B cell (primary cell): ENCODE results near the gene POLN.

ENCODE experiments used
- EZH2 ChIP-seq: IDR thresholded peaks from 2 replicates; pipeline ENCODE4 v1.6.1; 2012; ENCODE audit warnings: borderline replicate concordance, low read depth, mild to moderate bottlenecking, moderate library complexity, low read length; ENCODE audit not compliant: insufficient read depth, poor library complexity, severe bottlenecking
- TF ChIP-seq, protein P1 (sequence below): fragments of 200-600 bp; IDR thresholded peaks from one replicate; pipeline ENCODE4 v1.8.0; 2022; ENCODE audit warnings: antibody characterized with exemption, mild to moderate bottlenecking

DNA sequence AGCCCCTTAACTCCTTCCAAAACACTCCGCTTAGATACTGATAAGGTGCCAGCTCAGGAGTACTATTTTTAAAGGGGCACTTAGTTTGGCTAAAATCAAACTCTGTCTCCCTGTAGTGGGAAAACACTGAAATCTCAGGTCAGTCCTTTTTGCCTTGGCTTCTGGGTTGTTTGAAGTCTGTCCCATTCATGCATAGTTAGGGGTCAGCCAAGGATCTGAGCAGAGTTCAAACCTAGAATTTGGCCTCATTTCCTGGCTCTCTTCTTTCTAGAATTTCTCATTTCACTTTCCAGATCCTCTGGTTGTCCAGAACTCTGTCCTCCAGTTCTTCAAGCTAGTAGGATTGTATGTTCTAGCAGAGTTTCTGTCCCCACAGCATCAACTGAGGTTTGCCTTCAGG, 151.3 kb downstream of the POLN start:
- TF ChIP-seq, protein P1, sequence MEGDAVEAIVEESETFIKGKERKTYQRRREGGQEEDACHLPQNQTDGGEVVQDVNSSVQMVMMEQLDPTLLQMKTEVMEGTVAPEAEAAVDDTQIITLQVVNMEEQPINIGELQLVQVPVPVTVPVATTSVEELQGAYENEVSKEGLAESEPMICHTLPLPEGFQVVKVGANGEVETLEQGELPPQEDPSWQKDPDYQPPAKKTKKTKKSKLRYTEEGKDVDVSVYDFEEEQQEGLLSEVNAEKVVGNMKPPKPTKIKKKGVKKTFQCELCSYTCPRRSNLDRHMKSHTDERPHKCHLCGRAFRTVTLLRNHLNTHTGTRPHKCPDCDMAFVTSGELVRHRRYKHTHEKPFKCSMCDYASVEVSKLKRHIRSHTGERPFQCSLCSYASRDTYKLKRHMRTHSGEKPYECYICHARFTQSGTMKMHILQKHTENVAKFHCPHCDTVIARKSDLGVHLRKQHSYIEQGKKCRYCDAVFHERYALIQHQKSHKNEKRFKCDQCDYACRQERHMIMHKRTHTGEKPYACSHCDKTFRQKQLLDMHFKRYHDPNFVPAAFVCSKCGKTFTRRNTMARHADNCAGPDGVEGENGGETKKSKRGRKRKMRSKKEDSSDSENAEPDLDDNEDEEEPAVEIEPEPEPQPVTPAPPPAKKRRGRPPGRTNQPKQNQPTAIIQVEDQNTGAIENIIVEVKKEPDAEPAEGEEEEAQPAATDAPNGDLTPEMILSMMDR: no peak
- no peak for TF ChIP-seq EZH2
